Measurements from ENCODE around the gene NR6A1. TPM values are rescaled to one million over a fixed set of nuclear protein-coding genes. Genes with fewer than 3 reads are reported as not detected.

Gene NR6A1
- total RNA-seq, 2 experiments from 2014 or later: 0.74 to 1.1 TPM

- Mint-ChIP-seq H3K9me3 (no peaks in the 10 kb centered on the region), H3K4me1 (ENCODE audit: low read depth) (no peaks in the 10 kb centered on the region), H3K27me3 (peaks cover 7% of the 10 kb centered on the region), H3K4me3 (no peak overlapping the region), H3K36me3 (ENCODE audit: low read depth) (no peaks in the 10 kb centered on the region), H3K27ac (no peak overlapping the region)
- ATAC-seq: no peak
- TF ChIP-seq CTCF (IDR thresholded peaks at IDR 0.05): no peak
- ChIA-PET POLR2A (interaction anchor here (1.3 kb wide), 1 partner anchor 11 kb away, joined by 5 read pairs; no protein-coding TSS in a partner anchor), CTCF (interaction anchor here (0.7 to 1.6 kb wide), 4 partner anchors 8 to 70 kb away, joined by 3 to 5 read pairs (median 3); partner anchors contain the start of genes NR6A1 and WDR38)
- DNase-seq: no peak
- intact Hi-C loops (cut with micrococcal nuclease): no loop called here
Observed at GRCh38 chr9:124782661-124783574, 11.8 kb upstream of the NR6A1 start.

- no peak overlapping the region for H3K27ac Mint-ChIP-seq
- no peaks in the 10 kb centered on the region for H3K36me3 Mint-ChIP-seq (ENCODE audit: low read depth)
- no peak for DNase-seq
- no peak for ATAC-seq
- intact Hi-C loops (cut with micrococcal nuclease): no loop called here
- peaks cover 2% of the 10 kb centered on the region for H3K4me1 Mint-ChIP-seq (ENCODE audit: low read depth)
- no peak overlapping the region for H3K4me3 Mint-ChIP-seq
- ChIA-PET CTCF (interaction anchor here (0.7 to 1.6 kb wide), 4 partner anchors 8 to 71 kb away, joined by 3 to 5 read pairs (median 3); partner anchors contain the start of genes NR6A1 and WDR38), POLR2A (interaction anchor here (1.3 kb wide), 1 partner anchor 10 kb away, joined by 5 read pairs; no protein-coding TSS in a partner anchor)
- peaks cover 9% of the 10 kb centered on the region for H3K27me3 Mint-ChIP-seq
- no peaks in the 10 kb centered on the region for H3K9me3 Mint-ChIP-seq
- no peak for TF ChIP-seq CTCF (IDR thresholded peaks at IDR 0.05)
Observed at GRCh38 chr9:124781967-124782660, 11.0 kb upstream of the NR6A1 start.

- H3K9me3 Mint-ChIP-seq: no peaks in the 10 kb centered on the region
- ATAC-seq (no peak), DNase-seq (no peak)
- intact Hi-C loops (cut with micrococcal nuclease): no loop called here
- no peak for TF ChIP-seq CTCF (IDR thresholded peaks at IDR 0.05)
- H3K4me1 Mint-ChIP-seq (ENCODE audit: low read depth): peaks cover 6% of the 10 kb centered on the region
- H3K4me3 Mint-ChIP-seq: no peak overlapping the region
- POLR2A ChIA-PET: no interaction called here
- CTCF ChIA-PET: interaction anchor here (1.3 to 13.8 kb wide), 2 partner anchors 15 to 74 kb away, joined by 3 to 431 read pairs; partner anchors contain the start of gene WDR38
- H3K27ac Mint-ChIP-seq: no peak overlapping the region
- H3K27me3 Mint-ChIP-seq: peaks cover 18% of the 10 kb centered on the region
- no peaks in the 10 kb centered on the region for H3K36me3 Mint-ChIP-seq (ENCODE audit: low read depth)
Observed at GRCh38 chr9:124780757-124781151, 9.6 kb upstream of the NR6A1 start.

- Mint-ChIP-seq H3K36me3 (ENCODE audit: low read depth) (no peaks in the 10 kb centered on the region), H3K27ac (no peak overlapping the region), H3K27me3 (peaks cover 24% of the 10 kb centered on the region), H3K4me1 (ENCODE audit: low read depth) (peaks cover 6% of the 10 kb centered on the region), H3K9me3 (no peaks in the 10 kb centered on the region), H3K4me3 (no peak overlapping the region)
- ChIA-PET POLR2A (interaction anchor here (0.6 to 1.5 kb wide), 2 partner anchors 9 to 75 kb away, joined by 3 to 5 read pairs; no protein-coding TSS in a partner anchor), CTCF (interaction anchor here (1.1 to 13.8 kb wide), 6 partner anchors 8 to 163 kb away, joined by 3 to 431 read pairs (median 4); partner anchors contain the start of genes NR6A1 and WDR38)
- ATAC-seq: no peak
- TF ChIP-seq CTCF (IDR thresholded peaks at IDR 0.05): no peak
- no peak for DNase-seq
- intact Hi-C loops (cut with micrococcal nuclease): no loop called here
Observed at GRCh38 chr9:124780060-124780756, 9.1 kb upstream of the NR6A1 start.
